Pons (tissue), 1 donor: ENCODE data around the gene TTBK2.
"Not testable (repeated sequence)": the region's sequence is repeated elsewhere in the genome, so short reads cannot be mapped to it uniquely, and the experiment has no call there.

Experiments used
- DNase-seq: peaks from one replicate; pipeline ENCODE4 v3.0.0-alpha.2; 2016; ENCODE audit warnings: low spot score

The TTBK2 gene

GRCh38 chr15:42920519-42921341 lies at the start of gene TTBK2:
TTBK2 (minus strand) TSS chr15:42920778; CDS start chr15:42878617, 42,161 bp downstream.
- peak; percentile 98 for DNase-seq

GRCh38 chr15:42964476-42964875 lies 43.9 kb upstream of the TTBK2 start:
- DNase-seq, result no peak

- no peak for DNase-seq
Observed at GRCh38 chr15:42955518-42955917, 34.9 kb upstream of the TTBK2 start.

- DNase-seq, result no peak
Observed at GRCh38 chr15:42954291-42954690, 33.7 kb upstream of the TTBK2 start.

- not testable (repeated sequence) for DNase-seq
Observed at GRCh38 chr15:42948898-42949297, 28.3 kb upstream of the TTBK2 start.

GRCh38 chr15:42940527-42940926 lies 19.9 kb upstream of the TTBK2 start:
- no peak for DNase-seq

GRCh38 chr15:42939841-42940240 lies 19.3 kb upstream of the TTBK2 start:
- DNase-seq, result no peak

- DNase-seq, result no peak
Observed at GRCh38 chr15:42937143-42937542, 16.6 kb upstream of the TTBK2 start.

- no peak for DNase-seq
Observed at GRCh38 chr15:42933886-42934667, 13.5 kb upstream of the TTBK2 start.

- DNase-seq, result no peak
Observed at GRCh38 chr15:42932833-42933515, 12.4 kb upstream of the TTBK2 start.

- no peak for DNase-seq
Observed at GRCh38 chr15:42931702-42932486, 11.3 kb upstream of the TTBK2 start.

- DNase-seq, result no peak
Observed at GRCh38 chr15:42929306-42929848, 8.8 kb upstream of the TTBK2 start.

- DNase-seq, result no peak
Observed at GRCh38 chr15:42921342-42921731, 759 bp upstream of the TTBK2 start.

- peak; percentile 60 for DNase-seq
Observed at GRCh38 chr15:42919799-42920518, 619 bp downstream of the TTBK2 start.

GRCh38 chr15:42919308-42919707 lies 1.3 kb downstream of the TTBK2 start:
- DNase-seq, result peak; percentile 20

GRCh38 chr15:42918047-42918446 lies 2.5 kb downstream of the TTBK2 start:
- no peak for DNase-seq

GRCh38 chr15:42915654-42916315 lies 4.8 kb downstream of the TTBK2 start:
- no peak for DNase-seq

GRCh38 chr15:42914728-42915497 lies 5.7 kb downstream of the TTBK2 start:
- peak; percentile 53 for DNase-seq

GRCh38 chr15:42911058-42911592 lies 9.5 kb downstream of the TTBK2 start:
- no peak for DNase-seq
